Stimulated activated CD8-positive, alpha-beta memory T cell treated with anti-CD3 and anti-CD28 coated beads, Interleukin-15, amount 100 ng/mL, for 4 hours (primary cell): ENCODE results near the gene RAB4A.

Experiments
- DNase-seq, 2 donors: peaks; one replicate each; pipeline ENCODE4 v3.0.0-alpha.2; 2020; ENCODE audit warnings: low read depth in 2 of 2

RAB4A gene

DNA sequence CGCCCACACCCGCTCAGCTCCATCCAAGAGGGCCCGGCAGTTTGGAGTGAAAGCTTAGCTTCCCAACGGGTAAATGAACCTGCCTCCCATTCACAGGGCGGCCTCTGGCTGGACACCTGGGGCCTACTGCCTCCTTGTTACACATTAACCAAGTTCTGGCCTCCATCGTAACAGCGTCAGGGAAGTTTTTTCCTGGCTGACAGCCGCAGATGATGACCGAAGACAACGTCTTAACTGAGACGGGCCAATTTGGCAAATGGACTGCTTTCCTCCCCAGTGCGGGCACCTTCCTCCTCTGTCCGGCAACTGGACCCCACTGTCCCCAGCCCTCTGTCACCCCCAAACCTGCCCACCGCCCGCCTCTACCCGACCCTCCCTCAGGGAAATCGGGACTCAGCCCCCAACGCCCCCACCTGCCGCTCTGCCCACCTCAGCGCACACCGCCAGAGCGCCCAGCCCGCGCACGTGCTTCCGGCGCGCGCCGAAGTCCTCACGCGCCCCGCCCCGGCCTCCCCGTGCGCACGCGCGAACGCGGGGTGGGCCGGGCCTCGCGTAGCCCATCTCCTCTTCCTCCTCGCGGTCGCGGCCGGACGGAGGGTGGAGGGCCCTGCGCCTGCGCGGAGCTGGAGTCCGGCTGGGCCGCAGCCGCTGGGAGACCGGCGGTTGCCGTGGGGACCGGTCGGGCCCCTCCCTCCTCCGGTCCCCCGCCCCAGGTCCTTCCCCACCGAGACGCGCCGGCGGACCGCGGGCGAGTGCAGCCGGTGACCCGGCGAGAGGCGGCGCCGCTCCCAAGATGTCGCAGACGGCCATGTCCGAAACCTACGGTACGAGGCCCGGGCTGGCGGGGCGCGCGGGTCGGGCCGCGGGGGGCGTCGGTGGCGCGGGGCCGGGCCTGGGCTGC is at the start of gene RAB4A:
TSS of gene RAB4A (plus strand) at position 565 of the 901 bp plus-strand sequence. CDS start at position 794, 229 bp downstream.
- DNase-seq, result peak; percentile 51 to 67

DNA sequence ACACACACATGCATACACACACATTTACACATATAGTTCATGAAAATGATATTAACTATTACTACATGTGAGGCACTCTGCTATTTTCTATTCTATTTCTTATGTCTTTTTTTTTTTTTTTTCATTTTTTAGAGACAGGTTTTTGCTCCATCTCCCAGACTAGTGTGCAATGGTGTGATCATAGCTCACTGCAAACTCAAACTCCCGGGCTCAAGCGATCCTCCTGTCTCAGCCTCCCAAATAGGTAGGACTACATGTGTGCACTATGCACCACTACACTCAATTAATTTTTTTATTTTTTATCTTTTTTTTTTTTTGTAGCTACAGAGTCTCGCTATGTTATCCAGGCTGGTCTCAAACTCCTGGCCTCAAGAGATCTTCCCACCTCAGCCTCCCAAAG is 48.8 kb upstream of the RAB4A start:
- no peak for DNase-seq

GRCh38 chr1:229223498-229223897 is 47.4 kb upstream of the RAB4A start:
- DNase-seq, result no peak

DNA sequence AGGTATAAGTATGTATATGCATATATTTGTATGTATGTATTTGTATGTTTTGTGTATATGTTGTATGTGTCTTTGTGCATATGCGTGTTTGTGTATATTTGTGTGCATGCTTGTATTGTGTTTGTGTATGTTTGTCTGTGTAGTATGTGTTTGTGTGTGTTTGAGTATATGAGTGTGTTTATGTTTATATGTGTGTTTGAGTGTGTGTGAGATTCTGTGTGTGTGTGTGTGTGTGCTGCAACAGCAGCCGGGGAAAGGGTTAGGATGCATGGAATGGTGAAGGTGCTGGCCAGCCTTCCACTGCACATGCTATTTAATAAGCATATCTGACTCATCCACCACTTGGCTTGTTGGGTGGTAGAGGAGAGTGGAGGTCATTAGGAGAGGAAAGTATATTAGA is 46.6 kb upstream of the RAB4A start:
- no peak for DNase-seq

DNA sequence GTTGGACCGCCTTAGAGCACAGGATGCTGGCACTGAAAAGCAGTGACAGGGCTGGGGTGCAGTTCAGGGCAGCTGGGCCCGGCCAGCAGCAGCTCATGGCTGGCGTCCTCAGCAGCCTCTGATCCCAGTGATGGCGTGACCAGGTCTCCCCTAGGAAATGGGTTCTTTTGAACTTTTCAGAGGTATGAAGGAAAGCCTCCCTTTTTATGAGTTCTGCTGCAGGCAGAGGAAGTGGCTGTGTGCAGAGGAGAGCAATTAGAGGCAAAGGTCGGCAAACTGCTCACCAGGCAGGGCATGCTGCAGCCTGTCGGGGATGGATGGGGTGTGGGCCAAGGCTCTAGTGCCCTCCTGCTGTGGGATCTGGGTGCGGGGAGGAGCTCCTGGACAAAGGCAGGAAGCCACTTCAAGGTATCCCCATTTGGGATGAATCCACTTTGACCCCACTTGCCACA is 45.6 kb upstream of the RAB4A start:
- no peak for DNase-seq

GRCh38 chr1:229226796-229227195 is 44.1 kb upstream of the RAB4A start:
- DNase-seq, result no peak

GRCh38 chr1:229227298-229227919 is 43.5 kb upstream of the RAB4A start:
- peak; percentile 50 to 55 for DNase-seq

DNA sequence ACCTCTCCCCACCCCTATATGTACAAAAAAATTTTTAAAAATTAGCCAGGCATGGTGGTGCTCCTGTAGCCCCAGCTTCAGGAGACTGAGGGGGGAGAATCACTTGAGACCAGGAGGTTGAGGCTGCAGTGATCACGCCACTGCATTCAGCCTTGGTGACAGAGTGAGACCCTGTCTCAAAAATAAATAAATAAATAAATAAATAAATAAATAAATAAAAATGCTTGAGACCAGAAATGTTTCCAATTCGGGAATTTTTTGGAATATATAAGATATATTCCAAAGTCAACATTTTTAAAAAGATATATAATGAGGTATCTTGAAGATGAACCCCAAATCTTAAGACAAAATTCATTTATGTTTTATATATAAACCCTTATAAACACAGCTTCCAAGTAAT is 42.4 kb upstream of the RAB4A start:
- no peak for DNase-seq

DNA sequence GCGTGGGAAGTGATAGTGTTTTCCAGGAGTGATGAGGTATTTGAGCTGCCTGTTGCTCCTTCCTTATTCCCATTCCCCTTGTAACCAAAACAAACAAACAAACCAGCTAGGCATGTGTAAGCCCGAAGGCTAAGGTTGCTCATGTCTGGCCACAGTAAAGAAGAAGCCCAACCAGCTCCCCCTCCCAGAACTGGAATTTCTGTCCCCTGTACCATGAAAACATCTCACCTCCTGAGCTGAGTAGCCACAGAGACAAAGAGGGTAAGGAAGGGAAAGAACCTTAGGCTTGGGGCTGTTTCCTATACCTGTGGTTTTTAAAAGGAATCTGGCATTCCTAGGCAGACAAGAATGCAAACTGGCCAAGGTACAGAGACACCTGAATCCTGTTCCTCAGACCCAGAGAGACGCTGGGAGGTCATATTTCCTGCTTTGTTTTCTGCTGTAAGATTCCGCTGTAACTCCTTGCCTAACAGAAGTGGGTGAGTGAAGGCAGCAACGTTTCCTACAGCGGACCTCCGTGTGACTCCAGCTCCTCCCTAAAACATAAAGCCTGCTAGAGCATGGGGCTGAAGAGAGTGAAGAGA is 41.7 kb upstream of the RAB4A start:
- no peak for DNase-seq

DNA sequence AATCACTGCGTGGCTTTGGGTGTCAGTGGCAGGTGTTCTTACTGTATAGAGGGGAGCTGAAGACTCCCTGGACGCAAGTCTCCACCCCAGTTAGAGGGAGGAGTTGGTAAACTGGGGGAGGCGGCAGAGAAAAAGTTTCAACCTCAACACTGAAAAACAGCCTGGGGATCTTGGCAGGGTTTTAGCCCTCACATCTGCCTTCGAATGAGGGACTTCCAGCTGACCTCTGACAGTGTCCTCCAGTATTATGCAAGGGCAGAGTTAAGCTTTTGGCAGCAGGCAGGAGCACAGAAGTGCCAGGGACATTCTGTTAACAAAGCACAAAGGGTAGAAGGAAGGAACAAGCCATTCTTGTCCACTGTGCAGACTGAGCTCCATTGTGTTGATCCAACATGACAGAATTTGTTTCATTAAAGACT is 41.2 kb upstream of the RAB4A start:
- no peak for DNase-seq

DNA sequence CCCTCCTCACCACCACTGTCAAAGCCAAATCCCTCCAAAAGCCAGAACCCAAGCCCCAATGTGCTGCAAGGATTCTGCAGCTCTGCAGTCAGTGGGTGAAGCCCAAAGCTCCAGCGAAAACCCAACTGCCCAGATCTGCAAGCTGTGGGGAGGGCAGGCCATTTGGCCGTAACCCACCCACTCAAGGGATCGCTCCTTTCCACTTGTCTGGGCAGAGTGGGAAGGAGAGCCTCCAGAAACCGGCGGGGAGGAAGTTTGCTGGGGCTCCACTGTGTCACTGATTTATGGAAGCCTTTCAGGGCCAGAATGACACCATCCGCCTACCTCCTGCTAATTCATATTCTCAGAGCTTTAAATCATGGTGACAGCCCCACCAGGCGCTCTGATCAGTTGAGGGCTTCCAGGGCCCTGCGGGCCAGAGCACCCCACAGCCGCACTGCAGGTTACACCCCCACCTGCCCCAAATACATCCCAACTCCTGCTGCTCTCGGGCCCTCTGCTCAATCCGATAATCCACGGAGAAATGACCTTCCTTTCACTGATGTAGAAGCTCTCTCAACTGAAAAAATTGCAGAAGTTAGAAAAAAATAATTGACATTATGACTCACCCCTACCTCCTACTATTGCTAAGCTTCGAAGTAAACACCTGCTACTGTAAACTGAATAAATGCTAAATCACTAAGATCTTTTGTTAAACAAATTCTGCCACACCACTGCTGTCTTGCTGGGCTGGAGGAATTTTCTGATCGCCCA is 40.6 kb upstream of the RAB4A start:
- no peak for DNase-seq

GRCh38 chr1:229230893-229231753 is 39.8 kb upstream of the RAB4A start:
- DNase-seq, result no peak

DNA sequence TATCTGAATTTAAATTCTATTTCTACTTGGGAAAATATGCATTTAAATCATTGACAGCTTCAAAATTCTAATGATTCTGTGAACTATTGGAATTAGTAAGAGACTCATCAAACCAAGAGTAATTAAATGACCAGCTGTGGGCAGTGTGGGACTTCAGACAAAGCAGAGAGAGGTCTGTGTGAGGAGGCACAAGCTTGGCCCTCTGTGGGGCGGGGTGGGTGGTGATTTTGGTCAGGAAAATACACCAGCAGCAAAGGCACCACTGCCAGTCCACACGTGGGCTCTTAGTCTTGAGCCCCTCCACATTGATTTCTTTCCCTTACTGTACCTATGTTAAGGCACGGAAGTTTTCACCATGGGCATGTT is 39.2 kb upstream of the RAB4A start:
- DNase-seq, result no peak

- DNase-seq, result no peak
Measured at GRCh38 chr1:229234870-229235472, 35.9 kb upstream of the RAB4A start.

- DNase-seq, result no peak
Measured at GRCh38 chr1:229237320-229237719, 33.6 kb upstream of the RAB4A start.

DNA sequence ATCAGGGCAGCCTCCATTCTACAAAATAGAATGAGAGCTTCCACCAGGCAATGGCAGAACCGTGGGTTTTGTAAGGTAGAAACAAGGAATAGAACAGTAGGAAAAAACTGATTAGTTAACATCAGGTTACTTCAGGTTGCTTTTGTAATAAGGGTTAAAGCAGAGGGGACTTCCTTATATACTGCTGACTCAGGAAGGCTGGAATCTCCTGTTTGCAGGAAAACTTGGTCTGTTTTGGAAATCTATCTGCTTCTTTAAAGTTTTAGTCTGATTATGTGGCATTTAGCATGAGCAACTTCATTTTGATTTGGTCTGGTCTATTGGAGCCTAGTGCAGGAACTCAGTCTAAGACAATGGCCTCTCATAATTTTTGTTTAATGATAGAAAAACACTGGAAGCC is 32.7 kb upstream of the RAB4A start:
- no peak for DNase-seq

- no peak for DNase-seq
Measured at GRCh38 chr1:229238674-229239415, 32.1 kb upstream of the RAB4A start.

DNA sequence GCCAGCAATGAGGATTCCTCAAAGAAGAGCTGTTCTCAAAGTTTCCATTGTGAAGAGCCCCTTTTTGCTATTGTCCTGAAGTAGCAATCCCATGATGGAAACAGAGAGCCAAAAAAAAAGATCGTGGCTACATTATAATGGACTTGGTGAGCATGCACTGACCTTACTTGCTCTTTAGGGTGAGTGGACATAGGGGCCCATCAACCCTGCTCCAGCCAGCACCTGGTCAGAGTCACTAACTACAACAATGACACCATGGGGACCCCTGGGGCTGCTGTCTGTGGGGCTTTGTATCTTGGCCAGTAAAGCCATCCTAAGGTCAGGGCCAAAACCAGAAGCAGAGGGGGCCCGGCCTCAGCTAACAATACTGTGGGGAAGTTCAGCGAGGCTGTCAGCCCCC is 30.4 kb upstream of the RAB4A start:
- no peak for DNase-seq

DNA sequence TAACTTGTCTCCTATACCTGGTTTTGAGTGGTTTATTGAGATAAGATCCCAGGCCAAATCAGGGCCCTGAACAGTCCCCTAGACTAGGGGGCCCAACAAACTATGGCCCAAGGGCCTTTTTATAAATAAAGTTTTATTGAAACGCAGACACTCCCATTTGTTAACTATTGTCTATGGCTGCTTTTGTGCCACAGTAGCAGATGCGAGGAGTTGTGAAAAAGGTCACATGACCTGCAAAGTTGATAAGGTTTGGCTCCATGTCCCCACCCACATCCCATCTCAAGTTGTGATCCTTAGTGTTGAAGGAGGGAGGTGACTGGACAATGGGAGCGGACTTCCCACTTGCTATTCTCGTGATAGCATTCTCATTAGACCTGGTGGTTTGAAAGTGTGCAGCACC is 29.5 kb upstream of the RAB4A start:
- DNase-seq, result no peak

DNA sequence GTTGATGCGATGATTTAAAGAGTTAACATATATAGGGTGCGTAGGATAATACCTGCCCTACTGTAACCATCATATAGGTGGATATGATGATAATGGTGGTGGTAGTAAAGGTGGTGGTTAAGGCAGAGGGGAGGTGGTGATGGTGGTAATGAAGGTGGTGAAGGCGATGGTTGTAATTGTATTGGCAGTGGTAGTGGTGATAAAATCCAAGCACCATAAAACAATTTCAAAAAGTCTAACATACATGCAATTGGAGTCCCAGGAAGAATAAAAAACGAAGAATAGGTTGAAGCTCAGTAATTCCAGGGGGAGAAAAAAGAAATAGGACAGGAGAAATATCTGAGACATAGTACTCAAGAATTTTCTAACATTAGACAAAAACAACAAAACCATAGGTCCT is 27.3 kb upstream of the RAB4A start:
- DNase-seq, result no peak
